Measurements from ENCODE around the gene WHRN.

WHRN gene

DNA sequence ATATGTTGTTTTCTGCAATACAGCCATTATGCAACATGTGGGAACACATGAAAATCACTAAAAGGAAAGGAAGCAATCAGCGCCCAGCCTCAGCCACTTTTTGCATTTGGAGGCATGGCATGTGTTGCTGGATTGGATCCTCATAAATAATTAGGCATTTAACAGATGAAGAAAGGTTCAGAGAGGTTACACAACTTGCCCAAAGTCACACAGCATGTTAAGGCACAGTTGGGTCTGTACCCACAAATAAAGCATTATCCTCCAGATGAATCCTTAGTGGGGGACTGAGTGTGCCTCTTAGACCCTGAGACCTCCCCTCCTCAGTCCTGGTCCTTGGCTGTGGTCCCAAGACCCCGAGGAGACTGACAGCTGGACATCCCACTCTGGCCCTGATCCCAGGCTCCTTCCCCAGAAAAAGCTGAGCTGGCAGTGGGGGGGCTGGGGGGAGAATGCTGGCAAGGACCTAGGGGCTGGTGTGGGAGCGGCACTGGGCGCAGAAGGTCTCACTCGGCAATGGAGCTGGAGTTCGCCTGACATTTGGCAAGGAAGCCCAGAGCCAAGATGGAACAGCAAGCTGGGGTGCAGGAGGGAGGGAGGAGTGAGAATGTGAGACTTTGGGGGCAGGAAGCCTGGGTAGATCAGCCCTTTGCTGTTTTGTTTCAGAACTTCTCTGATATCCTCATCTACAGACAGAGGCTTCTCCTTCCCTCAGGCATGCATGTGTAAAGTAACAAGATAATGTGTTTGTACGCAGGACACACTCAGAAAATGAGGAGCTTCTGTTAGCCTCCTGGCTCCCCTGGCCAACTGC is 110.5 kb downstream of the WHRN start:
- Histone ChIP-seq H2AFZ (no peak overlapping the region), H3K9me3 (ENCODE audit: control insufficient read depth, low read length) (no peaks in the 10 kb centered on the region), H3K9ac (no peak overlapping the region), H3K36me3 (ENCODE audit: control insufficient read depth, insufficient read depth, low read length) (no peaks in the 10 kb centered on the region), H3K4me1 (no peaks in the 10 kb centered on the region), H3K27ac (no peak overlapping the region), H3K79me2 (no peaks in the 10 kb centered on the region), H3K4me2 (ENCODE audit: low read length) (no peak overlapping the region), H3K27me3 (ENCODE audit: control insufficient read depth, insufficient read depth, low read length) (no peaks in the 10 kb centered on the region), H3K4me3 (ENCODE audit: low read depth, low read length) (no peak overlapping the region)
- TF ChIP-seq CTCF (IDR thresholded peaks at IDR 0.05) = no peak

- Histone ChIP-seq H3K9ac (no peak overlapping the region), H3K27ac (no peak overlapping the region), H3K79me2 (no peaks in the 10 kb centered on the region), H3K27me3 (ENCODE audit: control insufficient read depth, insufficient read depth, low read length) (no peaks in the 10 kb centered on the region), H3K4me2 (ENCODE audit: low read length) (no peak overlapping the region), H3K4me1 (no peaks in the 10 kb centered on the region), H2AFZ (no peak overlapping the region), H3K4me3 (ENCODE audit: low read depth, low read length) (no peak overlapping the region), H3K36me3 (ENCODE audit: control insufficient read depth, insufficient read depth, low read length) (no peaks in the 10 kb centered on the region), H3K9me3 (ENCODE audit: control insufficient read depth, low read length) (no peaks in the 10 kb centered on the region)
- no peak for TF ChIP-seq CTCF (IDR thresholded peaks at IDR 0.05)
These were observed 112.5 kb downstream of the WHRN start for GRCh38 chr9:114392749-114393112.

GRCh38 chr9:114390952-114391351 is 114.3 kb downstream of the WHRN start:
- no peaks in the 10 kb centered on the region for H3K79me2 ChIP-seq
- H2AFZ ChIP-seq = no peak overlapping the region
- H3K36me3 ChIP-seq (ENCODE audit: control insufficient read depth, insufficient read depth, low read length) = no peaks in the 10 kb centered on the region
- no peak overlapping the region for H3K9ac ChIP-seq
- H3K27me3 ChIP-seq (ENCODE audit: control insufficient read depth, insufficient read depth, low read length) = no peaks in the 10 kb centered on the region
- H3K27ac ChIP-seq = no peak overlapping the region
- no peak overlapping the region for H3K4me3 ChIP-seq (ENCODE audit: low read depth, low read length)
- TF ChIP-seq CTCF (IDR thresholded peaks at IDR 0.05) = no peak
- H3K4me2 ChIP-seq (ENCODE audit: low read length) = no peak overlapping the region
- H3K9me3 ChIP-seq (ENCODE audit: control insufficient read depth, low read length) = no peaks in the 10 kb centered on the region
- H3K4me1 ChIP-seq = no peaks in the 10 kb centered on the region

DNA sequence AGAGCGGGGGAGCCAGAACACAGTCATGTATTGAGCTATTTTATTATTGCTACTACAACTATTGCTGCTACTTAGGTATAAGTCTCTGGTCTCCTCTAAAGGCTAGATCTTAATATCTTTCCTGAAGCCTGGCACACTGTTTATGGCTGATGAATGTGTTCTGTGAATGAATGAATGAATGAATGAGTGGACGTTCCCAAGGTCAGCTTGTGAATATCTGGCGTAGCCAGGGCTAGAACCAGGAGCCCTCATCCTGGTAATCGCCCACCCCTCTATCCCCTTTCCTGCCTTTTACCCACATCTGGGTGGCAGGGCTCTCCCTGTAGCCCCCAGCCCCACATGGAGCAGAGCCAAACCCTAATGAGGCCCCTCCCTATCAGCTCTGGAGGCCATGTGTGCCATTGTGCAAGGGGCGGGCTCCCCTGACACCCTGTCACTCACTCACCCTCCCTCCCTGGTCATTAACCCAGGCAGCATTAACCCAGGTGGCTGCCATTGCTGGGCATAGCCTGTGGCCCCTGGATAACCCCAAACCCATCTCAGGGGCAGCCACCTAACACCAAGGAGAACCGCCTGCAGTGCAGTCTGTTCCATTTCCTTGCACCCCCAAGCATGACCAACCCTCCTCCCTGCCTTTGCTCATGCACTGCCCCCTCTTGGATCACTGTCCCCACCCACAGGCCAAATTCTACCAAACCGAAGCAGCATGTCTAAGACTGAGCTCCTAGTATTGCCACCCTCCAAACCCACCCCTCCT is 115.5 kb downstream of the WHRN start:
- no peak overlapping the region for H3K4me2 ChIP-seq (ENCODE audit: low read length)
- H3K9me3 ChIP-seq (ENCODE audit: control insufficient read depth, low read length) = no peaks in the 10 kb centered on the region
- no peaks in the 10 kb centered on the region for H3K27me3 ChIP-seq (ENCODE audit: control insufficient read depth, insufficient read depth, low read length)
- no peaks in the 10 kb centered on the region for H3K79me2 ChIP-seq
- no peaks in the 10 kb centered on the region for H3K4me1 ChIP-seq
- H3K4me3 ChIP-seq (ENCODE audit: low read depth, low read length) = no peak overlapping the region
- no peaks in the 10 kb centered on the region for H3K36me3 ChIP-seq (ENCODE audit: control insufficient read depth, insufficient read depth, low read length)
- no peak for TF ChIP-seq CTCF (IDR thresholded peaks at IDR 0.05)
- no peak overlapping the region for H3K27ac ChIP-seq
- H2AFZ ChIP-seq = no peak overlapping the region
- H3K9ac ChIP-seq = no peak overlapping the region

All from parathyroid adenoma (tissue), 2 donors.